Activated naive CD4-positive, alpha-beta T cell treated with anti-CD3 and anti-CD28 coated beads, Interleukin-2, amount 50 U/mL, for 16 hours (primary cell): ENCODE data around the gene PGR.

Source experiments
- DNase-seq: peaks from one replicate; pipeline ENCODE4 v3.0.0-alpha.2; 2020

PGR gene

GRCh38 chr11:101129203-101129943 lies at the start of gene PGR:
PGR (minus strand) TSS chr11:101129813; CDS start chr11:101129070, 743 bp downstream.
- no peak for DNase-seq

- DNase-seq, result no peak
Measured at GRCh38 chr11:101176381-101176780, 46.8 kb upstream of the PGR start.

DNA sequence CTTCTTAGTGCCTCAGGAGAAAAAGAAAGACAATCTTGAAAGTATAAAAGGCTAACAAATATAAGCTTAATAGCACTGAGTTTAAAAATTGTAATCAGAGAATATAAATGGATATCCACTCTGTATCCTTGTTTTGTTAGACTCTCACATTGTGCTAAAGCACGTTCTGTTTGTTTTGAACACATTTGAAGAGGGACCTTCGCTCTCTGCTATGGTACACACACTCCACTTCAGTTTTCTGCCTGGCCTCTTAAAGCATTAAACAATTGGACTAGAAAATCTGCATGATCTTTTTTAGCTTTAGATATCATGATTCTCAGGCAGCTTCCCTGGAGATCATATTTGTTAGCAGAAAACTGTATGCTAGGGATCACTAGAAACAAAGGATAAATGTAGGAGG lies 40.3 kb upstream of the PGR start:
- DNase-seq, result no peak

DNA sequence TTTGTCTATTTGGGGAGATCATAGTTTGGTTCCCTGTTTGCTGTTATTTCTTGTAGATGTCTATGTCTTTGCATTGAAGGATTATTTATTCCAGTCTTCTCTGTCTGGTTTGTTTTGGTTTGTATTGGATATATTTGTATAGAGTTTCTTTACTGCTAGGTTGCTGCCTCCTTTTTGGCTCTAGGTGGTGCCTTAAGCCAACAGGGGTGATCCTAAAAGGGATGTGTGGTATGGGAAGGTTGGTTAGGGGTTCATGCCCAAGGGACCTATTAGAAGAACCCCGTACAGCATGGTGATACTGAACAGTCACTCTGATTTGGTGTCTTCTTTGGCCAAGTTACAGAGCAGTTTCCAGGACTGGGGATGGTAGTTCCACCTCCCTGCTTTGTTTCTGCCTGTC lies 36.4 kb upstream of the PGR start:
- DNase-seq, result no peak

GRCh38 chr11:101158119-101158518 lies 28.5 kb upstream of the PGR start:
- DNase-seq, result no peak

- DNase-seq, result no peak
Measured at GRCh38 chr11:101138245-101138930, 8.8 kb upstream of the PGR start.

- DNase-seq, result no peak
Measured at GRCh38 chr11:101133190-101133589, 3.6 kb upstream of the PGR start.

DNA sequence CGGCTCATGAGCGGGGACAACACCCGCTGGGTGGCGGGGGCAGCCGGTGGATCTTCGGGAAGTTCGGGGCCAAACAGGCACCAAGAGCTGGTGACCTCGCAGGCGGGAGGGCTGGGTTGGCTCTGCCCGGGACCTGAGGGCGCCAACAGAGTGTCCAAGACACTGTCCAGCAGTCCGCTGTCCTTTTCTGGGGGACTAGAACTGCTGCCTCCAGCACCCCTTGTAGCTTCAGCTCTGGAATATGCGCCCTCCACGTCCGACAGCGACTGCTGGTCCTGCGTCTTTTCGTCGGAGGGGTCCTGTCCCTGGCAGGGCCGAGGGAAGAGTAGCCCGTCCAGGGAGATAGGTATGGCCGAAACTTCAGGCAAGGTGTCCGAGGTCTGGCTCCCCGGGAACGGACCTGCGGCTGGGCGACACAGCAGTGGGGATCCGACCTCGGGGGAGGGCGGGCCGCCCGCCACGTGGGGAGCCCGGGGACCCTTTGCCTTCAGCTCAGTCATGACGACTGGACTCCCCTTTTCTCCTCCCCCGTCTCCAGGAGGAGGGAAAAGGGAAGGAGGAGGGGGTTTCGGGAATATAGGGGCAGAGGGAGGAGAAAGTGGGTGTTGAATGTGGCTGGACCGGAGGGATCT lies 926 bp downstream of the PGR start:
- DNase-seq, result no peak

- no peak for DNase-seq
Measured at GRCh38 chr11:101127699-101128570, 1.7 kb downstream of the PGR start.

DNA sequence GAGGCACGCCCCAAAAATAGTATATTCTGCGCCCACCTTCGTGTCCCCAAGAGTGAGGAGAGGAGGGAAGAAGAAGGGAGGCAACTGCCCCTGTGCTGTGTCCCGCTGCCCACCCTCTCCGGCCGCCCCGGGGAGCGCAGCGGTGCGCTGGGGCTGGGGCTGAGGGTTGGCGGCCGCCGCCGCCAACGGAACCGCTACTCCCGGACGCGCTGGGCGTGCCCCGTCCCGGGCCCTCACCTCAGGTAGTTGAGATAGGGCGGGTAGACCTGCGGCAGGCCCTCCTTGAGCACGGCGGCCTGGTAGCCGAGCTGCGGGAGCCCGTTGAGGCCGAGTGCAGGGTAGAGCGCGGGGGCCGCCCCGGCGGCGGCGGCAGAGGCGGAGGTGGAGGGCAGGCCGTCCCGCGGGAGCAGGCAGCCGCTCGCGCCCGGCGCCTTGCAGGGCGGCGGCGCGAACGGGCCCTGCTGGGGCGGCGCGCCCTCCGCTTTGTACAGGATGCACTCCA lies 2.4 kb downstream of the PGR start:
- DNase-seq, result no peak

GRCh38 chr11:101126551-101127196 lies 2.9 kb downstream of the PGR start:
- no peak for DNase-seq

DNA sequence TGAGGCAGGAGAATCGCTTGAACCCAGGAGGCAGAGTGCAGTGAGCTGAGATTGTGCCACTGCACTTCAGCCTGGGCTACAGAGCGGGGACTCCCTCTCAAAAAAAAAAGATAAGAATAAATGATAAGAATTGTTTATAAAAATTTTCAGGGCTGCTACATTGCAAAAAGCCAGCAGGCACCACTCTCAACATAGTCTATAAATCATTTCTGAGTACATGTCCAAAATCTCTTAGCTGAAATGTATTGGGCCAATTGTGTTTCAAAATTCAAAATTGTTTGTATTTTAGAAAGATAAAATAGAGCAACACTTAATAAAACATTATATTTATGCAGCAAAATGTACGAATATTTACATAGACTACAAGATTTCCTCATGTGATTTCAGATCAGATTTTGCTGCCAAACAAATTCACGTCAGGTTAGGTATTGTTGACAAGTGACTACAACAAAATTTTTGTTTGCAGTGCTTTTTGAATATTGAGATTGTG lies 13.9 kb downstream of the PGR start:
- DNase-seq, result no peak

DNA sequence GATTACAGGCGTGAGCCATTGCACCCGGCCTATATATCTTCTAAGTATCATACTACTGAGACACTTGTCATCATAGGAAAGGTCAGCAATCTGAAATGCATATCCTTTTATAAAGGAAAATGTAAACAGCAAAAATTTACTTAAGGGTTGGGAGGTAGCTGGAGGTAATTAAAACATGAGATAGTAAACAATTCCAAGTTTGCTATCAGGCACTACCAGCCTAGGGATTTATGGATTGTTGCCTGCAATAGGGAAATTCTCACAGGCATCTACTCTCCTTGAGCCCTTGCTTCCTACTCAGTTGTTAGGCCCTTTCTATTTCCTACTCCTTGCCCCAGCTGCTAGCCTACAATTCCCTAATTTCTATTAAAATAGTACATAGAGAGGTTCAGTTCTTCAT lies 16.1 kb downstream of the PGR start:
- no peak for DNase-seq

DNA sequence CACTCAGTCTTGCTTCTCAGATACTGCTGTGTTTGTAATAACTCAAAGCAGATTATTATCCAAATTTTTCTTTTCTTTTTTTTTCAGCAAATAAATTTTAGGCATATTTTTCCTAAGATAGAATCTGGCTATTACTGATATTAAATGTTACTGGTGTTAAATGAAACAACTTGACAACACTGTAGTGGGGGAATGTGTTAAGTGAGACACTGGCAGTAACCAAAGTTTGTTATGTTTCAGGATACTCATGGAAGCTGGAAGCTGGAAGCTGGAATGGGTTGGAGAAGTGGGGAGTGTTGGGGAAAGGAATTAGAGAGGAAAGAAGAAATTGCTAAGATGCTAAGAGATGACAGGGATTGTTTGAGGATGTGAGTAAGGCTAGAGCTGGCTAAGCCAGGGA lies 24.9 kb downstream of the PGR start:
- DNase-seq, result no peak

- no peak for DNase-seq
Measured at GRCh38 chr11:101103433-101103832, 26.2 kb downstream of the PGR start.

- no peak for DNase-seq
Measured at GRCh38 chr11:101100601-101101000, 29.0 kb downstream of the PGR start.

GRCh38 chr11:101096036-101096704 lies 33.4 kb downstream of the PGR start:
- DNase-seq, result no peak

GRCh38 chr11:101091781-101092180 lies 37.8 kb downstream of the PGR start:
- DNase-seq, result no peak

- DNase-seq, result no peak
Measured at GRCh38 chr11:101090679-101091270, 38.8 kb downstream of the PGR start.

DNA sequence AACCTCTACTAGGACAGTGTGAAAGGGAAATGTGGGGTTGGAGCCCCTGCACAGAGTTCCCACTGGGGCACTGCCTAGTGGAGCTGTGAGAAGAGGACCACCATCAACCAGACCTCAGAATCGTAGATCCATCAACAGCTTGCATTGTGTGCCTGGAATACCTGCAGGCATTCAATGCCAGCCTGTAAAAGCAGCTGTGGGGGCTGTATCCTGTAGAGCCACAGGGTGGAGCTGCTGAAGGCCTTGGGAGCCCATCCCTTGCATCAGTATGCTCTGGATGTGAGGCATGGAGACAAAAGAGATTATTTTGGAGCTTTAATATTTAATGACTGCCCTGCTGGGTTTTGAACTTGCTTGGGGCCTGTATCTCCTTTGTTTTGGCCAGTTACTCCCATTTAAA lies 46.3 kb downstream of the PGR start:
- DNase-seq, result no peak

GRCh38 chr11:101082813-101083212 lies 46.8 kb downstream of the PGR start:
- no peak for DNase-seq
